Testis (tissue), 3 donors: ENCODE measurements around the gene MRGPRG. TPM values are rescaled to one million over a fixed set of nuclear protein-coding genes. Genes with fewer than 3 reads are reported as not detected.

Experiments used
- DNase-seq: peaks from one replicate; pipeline ENCODE4 v3.0.0-alpha.2; 2019
- H3K27ac ChIP-seq, 2 donors: fragments of 200-600 bp; sonication (generic); one replicate each; pipeline ENCODE4 v1.5.1; 2019
- H3K27me3 ChIP-seq: fragments of 200-600 bp; sonication (generic); one replicate; pipeline ENCODE4 v1.5.1; 2019
- H3K36me3 ChIP-seq: fragments of 200-600 bp; sonication (generic); one replicate; pipeline ENCODE4 v1.5.1; 2017; ENCODE audit warnings: low read depth; ENCODE audit errors: missing control alignments
- H3K4me1 ChIP-seq: fragments of 200-600 bp; sonication (generic); one replicate; pipeline ENCODE4 v1.5.1; 2019
- H3K4me3 ChIP-seq, 2 donors: fragments of 200-600 bp; sonication (generic); one replicate each; pipeline ENCODE4 v1.5.1; 2017 to 2019
- H3K9me3 ChIP-seq: fragments of 200-600 bp; sonication (generic); one replicate; pipeline ENCODE4 v1.5.1; 2017
- CTCF ChIP-seq, 3 experiments: fragments of 450-650 bp in 2 of 3; fragments of 200-600 bp in 1 of 3; sonication (generic) in 1 of 3; IDR thresholded peaks; one replicate each; pipeline ENCODE4 v1.5.1; 2016 to 2019; ENCODE audit warnings: antibody characterized with exemption in 3 of 3, mild to moderate bottlenecking in 2 of 3, moderate library complexity in 1 of 3
- POLR2A ChIP-seq: fragments of 450-650 bp; IDR thresholded peaks from one replicate; pipeline ENCODE4 v1.6.1; 2017; ENCODE audit warnings: antibody characterized with exemption, mild to moderate bottlenecking, moderate library complexity
- WGBS, 2 donors: methylation state at CpG; one replicate each; pipeline ENCODE4 v1.1.5; 2018; 5-methylcytosine and 5-hydroxymethylcytosine counted together
- intact Hi-C: fragments of 100-400 bp; cut with DNase I; formaldehyde crosslinking; loops from one replicate; pipeline ENCODE4 v1.15.1; 2023; ENCODE audit warnings: low total_unique reads
- polyA plus RNA-seq: library from polyadenylated mRNA; stranded (reverse); fragments of 350-450 nt; fragmentation: Illumina TruSeq; extraction: RNeasy Lipid Tissue Mini Kit (QIAGEN cat#74804); gene quantifications from one replicate; pipeline ENCODE4 v1.2.3, GENCODE V29; 2014; ENCODE audit warnings: low read depth, low replicate concordance; ENCODE audit not compliant: insufficient read depth
- total RNA-seq, 2 donors: library from RNA; depleted of rRNA; stranded (reverse); fragments of >200 nt; gene quantifications; one replicate each; pipeline ENCODE4 v1.2.3, GENCODE V29; 2016

Gene MRGPRG
- total and polyA plus RNA-seq, 3 donors from 2014 or later = 0.50 TPM; not detected in 2

GRCh38 chr11:3227568-3228444 lies 9.2 kb upstream of the MRGPRG start:
- H3K27ac ChIP-seq = no peak overlapping the region
- no peak for DNase-seq
- 82 to 89% methylated on average over 22 to 46 of the region's 46 CpGs for WGBS, 2 donors
- no peaks in the 10 kb centered on the region for H3K27me3 ChIP-seq
- TF ChIP-seq CTCF (IDR thresholded peaks at IDR 0.05) (no peak), POLR2A (no peak)
- intact Hi-C loops = no loop called here
- H3K4me3 ChIP-seq = no peak overlapping the region
- no peaks in the 10 kb centered on the region for H3K36me3 ChIP-seq
- H3K9me3 ChIP-seq = no peaks in the 10 kb centered on the region
- H3K4me1 ChIP-seq = peaks cover 4% of the 10 kb centered on the region

- Histone ChIP-seq H3K4me1 (peaks cover 2% of the 10 kb centered on the region), H3K27ac (no peak overlapping the region), H3K36me3 (no peaks in the 10 kb centered on the region), H3K4me3 (no peak overlapping the region), H3K27me3 (no peaks in the 10 kb centered on the region), H3K9me3 (no peaks in the 10 kb centered on the region)
- no peak for TF ChIP-seq POLR2A
- no peak for TF ChIP-seq CTCF (IDR thresholded peaks at IDR 0.05)
- DNase-seq = no peak
- intact Hi-C loops = no loop called here
- 81% methylated on average over 7 to 18 of the region's 18 CpGs for WGBS, 2 donors
These were observed 8.4 kb upstream of the MRGPRG start for GRCh38 chr11:3226846-3227567.

- Histone ChIP-seq H3K27me3 (no peaks in the 10 kb centered on the region), H3K9me3 (no peaks in the 10 kb centered on the region), H3K4me1 (no peaks in the 10 kb centered on the region), H3K27ac (no peak overlapping the region), H3K4me3 (no peak overlapping the region), H3K36me3 (no peaks in the 10 kb centered on the region)
- DNase-seq = no peak
- WGBS, 2 donors = 87 to 92% methylated on average over 19 to 20 of the region's 21 CpGs
- intact Hi-C loops = no loop called here
- TF ChIP-seq CTCF (IDR thresholded peaks at IDR 0.05) (no peak), POLR2A (no peak)
These were observed 7.5 kb upstream of the MRGPRG start for GRCh38 chr11:3225826-3226750.

- Histone ChIP-seq H3K36me3 (no peaks in the 10 kb centered on the region), H3K9me3 (no peaks in the 10 kb centered on the region), H3K4me1 (no peaks in the 10 kb centered on the region), H3K27ac (no peak overlapping the region), H3K27me3 (no peaks in the 10 kb centered on the region), H3K4me3 (no peak overlapping the region)
- no peak for DNase-seq
- intact Hi-C loops = no loop called here
- no peak for TF ChIP-seq CTCF (IDR thresholded peaks at IDR 0.05)
- no peak for TF ChIP-seq POLR2A
- WGBS, 2 donors = 77 to 78% methylated on average over 10 to 17 of the region's 17 CpGs
These were observed 6.6 kb upstream of the MRGPRG start for GRCh38 chr11:3225159-3225758.
